ENCODE data around the gene SYMPK. TPM values are rescaled to one million over a fixed set of nuclear protein-coding genes. Genes with fewer than 3 reads are reported as not detected.

Gene SYMPK
- total RNA-seq, 1 donor from 2014 or later: 70.0 TPM

- Histone ChIP-seq H3K27me3 (ENCODE audit: insufficient read depth, low read length) (no peaks in the 10 kb centered on the region), H3K27ac (ENCODE audit: low read depth, low read length) (no peak overlapping the region), H4K20me1 (ENCODE audit: insufficient read depth, low read length) (peaks cover 33% of the 10 kb centered on the region), H3K4me1 (ENCODE audit: insufficient read depth, low read length) (peaks cover 24% of the 10 kb centered on the region), H3K9ac (ENCODE audit: low read length) (peak overlapping the region; percentile 85), H3K9me3 (ENCODE audit: insufficient read depth, low read depth, low read length) (no peaks in the 10 kb centered on the region), H3K36me3 (ENCODE audit: insufficient read depth, low read length) (no peaks in the 10 kb centered on the region), H3K79me2 (ENCODE audit: insufficient read depth, low read length) (peaks cover 24% of the 10 kb centered on the region), H2AFZ (ENCODE audit: low read depth, low read length) (peak overlapping the region; percentile 89), H3K4me2 (ENCODE audit: low read length) (peak overlapping the region; percentile 89), H3K4me3 (ENCODE audit: insufficient read depth, low read depth, low read length) (peak overlapping the region; percentile 65)
- Mint-ChIP-seq H3K27ac (ENCODE audit: unreplicated experiment) (no peak overlapping the region), H3K4me3 (ENCODE audit: unreplicated experiment) (peak overlapping the region; percentile 76), H3K4me1 (ENCODE audit: low read depth, unreplicated experiment) (peaks cover 12% of the 10 kb centered on the region), H3K9me3 (ENCODE audit: unreplicated experiment) (no peaks in the 10 kb centered on the region), H3K36me3 (ENCODE audit: low read depth, unreplicated experiment) (peaks cover 2% of the 10 kb centered on the region), H3K27me3 (ENCODE audit: low read depth, unreplicated experiment) (peaks cover 2% of the 10 kb centered on the region)
- DNase-seq (ENCODE audit: low read depth) (no peak), FAIRE-seq (no peak)
- TF ChIP-seq EZH2 (IDR thresholded peaks at IDR 0.05; ENCODE audit: insufficient read depth, low read length) (no peak), CTCF (IDR thresholded peaks at IDR 0.05; ENCODE audit: insufficient read depth, low read depth, low read length) (no peak)
Measured at GRCh38 chr19:45884682-45885555, 22.0 kb upstream of the SYMPK start.

GRCh38 chr19:45883881-45884681, 21.1 kb upstream of the SYMPK start:
- no peaks in the 10 kb centered on the region for H3K36me3 ChIP-seq (ENCODE audit: insufficient read depth, low read length)
- Mint-ChIP-seq H3K4me1 (ENCODE audit: low read depth, unreplicated experiment) (peaks cover 12% of the 10 kb centered on the region), H3K27me3 (ENCODE audit: low read depth, unreplicated experiment) (peaks cover 2% of the 10 kb centered on the region), H3K4me3 (ENCODE audit: unreplicated experiment) (peak overlapping the region; percentile 78), H3K36me3 (ENCODE audit: low read depth, unreplicated experiment) (peaks cover 2% of the 10 kb centered on the region), H3K9me3 (ENCODE audit: unreplicated experiment) (no peaks in the 10 kb centered on the region), H3K27ac (ENCODE audit: unreplicated experiment) (no peak overlapping the region)
- H4K20me1 ChIP-seq (ENCODE audit: insufficient read depth, low read length): peaks cover 33% of the 10 kb centered on the region
- H2AFZ ChIP-seq (ENCODE audit: low read depth, low read length): no peak overlapping the region
- DNase-seq (ENCODE audit: low read depth) (no peak), FAIRE-seq (no peak)
- peaks cover 24% of the 10 kb centered on the region for H3K4me1 ChIP-seq (ENCODE audit: insufficient read depth, low read length)
- H3K9me3 ChIP-seq (ENCODE audit: insufficient read depth, low read depth, low read length): no peaks in the 10 kb centered on the region
- peaks cover 24% of the 10 kb centered on the region for H3K79me2 ChIP-seq (ENCODE audit: insufficient read depth, low read length)
- H3K9ac ChIP-seq (ENCODE audit: low read length): no peak overlapping the region
- H3K27me3 ChIP-seq (ENCODE audit: insufficient read depth, low read length): no peaks in the 10 kb centered on the region
- H3K4me2 ChIP-seq (ENCODE audit: low read length): peak overlapping the region; percentile 57
- no peak overlapping the region for H3K27ac ChIP-seq (ENCODE audit: low read depth, low read length)
- TF ChIP-seq EZH2 (IDR thresholded peaks at IDR 0.05; ENCODE audit: insufficient read depth, low read length) (no peak), CTCF (IDR thresholded peaks at IDR 0.05; ENCODE audit: insufficient read depth, low read depth, low read length) (no peak)
- H3K4me3 ChIP-seq (ENCODE audit: insufficient read depth, low read depth, low read length): no peak overlapping the region
